GM19238 (cell line): ENCODE data around the gene TOX2.

Experiments
- DNase-seq: peaks from one replicate; pipeline ENCODE4 v3.0.0; 2011; ENCODE audit warnings: low spot score; ENCODE audit not compliant: insufficient read length

Gene TOX2

GRCh38 chr20:43940518-43941225 is 26.0 kb downstream of the TOX2 start:
- DNase-seq, result no peak

GRCh38 chr20:43941476-43942200 is 27.0 kb downstream of the TOX2 start:
- peak; percentile 27 for DNase-seq

GRCh38 chr20:43942201-43942590 is 27.5 kb downstream of the TOX2 start:
- no peak for DNase-seq

GRCh38 chr20:43942667-43943285 is 28.1 kb downstream of the TOX2 start:
- DNase-seq, result peak; percentile 49

GRCh38 chr20:43943725-43944124 is 29.1 kb downstream of the TOX2 start:
- DNase-seq, result no peak

- DNase-seq, result no peak
Observed at GRCh38 chr20:43944653-43945235, 30.1 kb downstream of the TOX2 start.

- no peak for DNase-seq
Observed at GRCh38 chr20:43945391-43946205, 30.9 kb downstream of the TOX2 start.

GRCh38 chr20:43946206-43946491 is 31.5 kb downstream of the TOX2 start:
- DNase-seq, result no peak

- DNase-seq, result no peak
Observed at GRCh38 chr20:43946659-43947315, 32.1 kb downstream of the TOX2 start.

GRCh38 chr20:43947316-43947710 is 32.7 kb downstream of the TOX2 start:
- DNase-seq, result no peak

GRCh38 chr20:43948455-43948854 is 33.8 kb downstream of the TOX2 start:
- no peak for DNase-seq

GRCh38 chr20:43949248-43949647 is 34.6 kb downstream of the TOX2 start:
- DNase-seq, result no peak

GRCh38 chr20:43949741-43950618 is 35.3 kb downstream of the TOX2 start:
- peak; percentile 68 for DNase-seq

GRCh38 chr20:43953919-43954592 is 39.4 kb downstream of the TOX2 start:
- no peak for DNase-seq

GRCh38 chr20:43954704-43955061 is 40.0 kb downstream of the TOX2 start:
- DNase-seq, result no peak

GRCh38 chr20:43955062-43955749 is 40.6 kb downstream of the TOX2 start:
- peak; percentile 56 for DNase-seq

- no peak for DNase-seq
Observed at GRCh38 chr20:43955750-43956191, 41.1 kb downstream of the TOX2 start.

- DNase-seq, result no peak
Observed at GRCh38 chr20:43957392-43957791, 42.7 kb downstream of the TOX2 start.

- no peak for DNase-seq
Observed at GRCh38 chr20:43958626-43959025, 44.0 kb downstream of the TOX2 start.
